BJ (cell line): ENCODE data around the gene SKI. TPM values are rescaled to one million over a fixed set of nuclear protein-coding genes. Genes with fewer than 3 reads are reported as not detected.
A peak's percentile ranks its signal among the peaks of the same experiment; 100 is the strongest.

Source experiments
- CTCF ChIA-PET: fragments of 350-600 bp; formaldehyde crosslinking; extraction: SDS; loops from one replicate; lab custom pipeline; 2021; ENCODE audit warnings: antibody characterized with exemption, inconsistent platforms; lab: Yijun Ruan, JAX
- POLR2A ChIA-PET: fragments of 300-600 bp; sonication (Branson Sonifier 250); formaldehyde crosslinking; extraction: SDS; loops from one replicate; lab custom pipeline; 2021; ENCODE audit warnings: antibody characterized with exemption; lab: Charles Lee
- DNase-seq: peaks from one replicate; pipeline ENCODE4 v3.0.0-alpha.2; 2011; ENCODE audit warnings: low read depth
- H3K27me3 ChIP-seq: 2 replicates; pipeline ENCODE4 v1.6.0; 2011; ENCODE audit warnings: low read length; ENCODE audit not compliant: control insufficient read depth, insufficient read depth
- H3K36me3 ChIP-seq: 2 replicates; pipeline ENCODE4 v1.5.1; 2011; ENCODE audit warnings: low read length; ENCODE audit not compliant: control insufficient read depth, insufficient read depth
- H3K4me3 ChIP-seq: 2 replicates; pipeline ENCODE4 v1.5.1; 2011; ENCODE audit warnings: low read depth, mild to moderate bottlenecking, control low read depth, low read length
- polyA plus RNA-seq: library from polyadenylated mRNA; depleted of rRNA; stranded (reverse); fragments of >200 nt; gene quantifications from 2 replicates; pipeline ENCODE4 v1.2.3, GENCODE V29; 2011
- TF ChIP-seq, protein P1 (sequence below): IDR thresholded peaks from 2 replicates; pipeline ENCODE4 v1.5.1; 2011; ENCODE audit warnings: low read depth, mild to moderate bottlenecking, control low read depth, inconsistent platforms, low read length, moderate library complexity; ENCODE audit not compliant: insufficient read depth

Gene SKI
- polyA plus RNA-seq, 1 experiment: 5.1 TPM

GRCh38 chr1:2288816-2289536 lies 60.9 kb downstream of the SKI start:
- H3K27me3 ChIP-seq: no peaks in the 10 kb centered on the region
- no peak for DNase-seq
- CTCF ChIA-PET: interaction anchor here (1.1 to 1.6 kb wide), 2 partner anchors 26 to 93 kb away, joined by 3 to 5 read pairs; no protein-coding TSS in a partner anchor
- no peak overlapping the region for H3K4me3 ChIP-seq
- TF ChIP-seq, protein P1, sequence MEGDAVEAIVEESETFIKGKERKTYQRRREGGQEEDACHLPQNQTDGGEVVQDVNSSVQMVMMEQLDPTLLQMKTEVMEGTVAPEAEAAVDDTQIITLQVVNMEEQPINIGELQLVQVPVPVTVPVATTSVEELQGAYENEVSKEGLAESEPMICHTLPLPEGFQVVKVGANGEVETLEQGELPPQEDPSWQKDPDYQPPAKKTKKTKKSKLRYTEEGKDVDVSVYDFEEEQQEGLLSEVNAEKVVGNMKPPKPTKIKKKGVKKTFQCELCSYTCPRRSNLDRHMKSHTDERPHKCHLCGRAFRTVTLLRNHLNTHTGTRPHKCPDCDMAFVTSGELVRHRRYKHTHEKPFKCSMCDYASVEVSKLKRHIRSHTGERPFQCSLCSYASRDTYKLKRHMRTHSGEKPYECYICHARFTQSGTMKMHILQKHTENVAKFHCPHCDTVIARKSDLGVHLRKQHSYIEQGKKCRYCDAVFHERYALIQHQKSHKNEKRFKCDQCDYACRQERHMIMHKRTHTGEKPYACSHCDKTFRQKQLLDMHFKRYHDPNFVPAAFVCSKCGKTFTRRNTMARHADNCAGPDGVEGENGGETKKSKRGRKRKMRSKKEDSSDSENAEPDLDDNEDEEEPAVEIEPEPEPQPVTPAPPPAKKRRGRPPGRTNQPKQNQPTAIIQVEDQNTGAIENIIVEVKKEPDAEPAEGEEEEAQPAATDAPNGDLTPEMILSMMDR: no peak
- POLR2A ChIA-PET: no interaction called here
- H3K36me3 ChIP-seq: no peaks in the 10 kb centered on the region; the same call in 1 of the 2 replicates

- Histone ChIP-seq H3K27me3 (no peaks in the 10 kb centered on the region), H3K4me3 (no peak overlapping the region), H3K36me3 (no peaks in the 10 kb centered on the region; the same call in 1 of the 2 replicates)
- CTCF ChIA-PET: interaction anchor here (1.1 to 2.9 kb wide), 3 partner anchors 26 to 115 kb away, joined by 3 to 7 read pairs (median 4); partner anchors contain the start of gene FAAP20
- no peak for DNase-seq
- POLR2A ChIA-PET: no interaction called here
- TF ChIP-seq, protein P1: no peak
Measured at GRCh38 chr1:2289607-2290006, 61.5 kb downstream of the SKI start.

GRCh38 chr1:2290171-2290578 lies 62.1 kb downstream of the SKI start:
- no peaks in the 10 kb centered on the region for H3K27me3 ChIP-seq
- CTCF ChIA-PET: interaction anchor here (1.6 to 2.9 kb wide), 2 partner anchors 95 to 116 kb away, joined by 4 to 7 read pairs; partner anchors contain the start of gene FAAP20
- H3K36me3 ChIP-seq: no peaks in the 10 kb centered on the region
- TF ChIP-seq, protein P1: no peak
- no peak overlapping the region for H3K4me3 ChIP-seq
- DNase-seq: no peak
- POLR2A ChIA-PET: interaction anchor here (0.7 kb wide), 1 partner anchor 58 kb away, joined by 3 read pairs; no protein-coding TSS in a partner anchor

- DNase-seq: peak; percentile 90
- POLR2A ChIA-PET: interaction anchor here (0.7 kb wide), 1 partner anchor 59 kb away, joined by 3 read pairs; no protein-coding TSS in a partner anchor
- H3K27me3 ChIP-seq: no peaks in the 10 kb centered on the region
- no peaks in the 10 kb centered on the region for H3K36me3 ChIP-seq
- no peak overlapping the region for H3K4me3 ChIP-seq
- CTCF ChIA-PET: interaction anchor here (1.1 to 2.9 kb wide), 3 partner anchors 9 to 116 kb away, joined by 3 to 7 read pairs (median 4); partner anchors contain the start of gene FAAP20
- TF ChIP-seq, protein P1: no peak
Measured at GRCh38 chr1:2290595-2291510, 62.7 kb downstream of the SKI start.
